Measurements from ENCODE around the gene SEMA3D.

Gene SEMA3D

DNA sequence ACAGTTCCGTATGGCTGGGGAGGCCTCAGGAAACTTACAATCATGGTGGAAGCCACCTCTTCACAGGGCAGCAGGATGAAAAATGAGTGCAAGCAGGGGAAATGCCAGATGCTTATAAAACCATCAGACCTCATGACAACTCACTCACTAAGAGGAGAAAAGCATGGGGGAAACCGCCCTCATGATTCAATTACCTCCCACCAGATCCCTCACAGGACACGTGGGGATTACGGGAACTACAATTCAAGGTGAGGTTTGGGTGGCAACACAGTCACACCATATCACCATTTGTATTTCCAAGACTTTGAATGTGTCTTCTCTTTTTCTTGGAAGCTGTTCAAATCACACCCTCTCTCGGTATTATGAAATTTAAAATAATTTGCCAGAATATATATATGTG, 80.1 kb downstream of the SEMA3D start:
- Histone ChIP-seq H3K36me3 (ENCODE audit: control insufficient read depth, insufficient read depth, low read length) (no peaks in the 10 kb centered on the region), H3K4me3 (ENCODE audit: insufficient read depth, low read depth, low read length) (no peak overlapping the region), H3K9me3 (ENCODE audit: control insufficient read depth, low read length) (no peaks in the 10 kb centered on the region), H3K4me1 (ENCODE audit: control insufficient read depth, insufficient read depth, low read length) (no peaks in the 10 kb centered on the region), H3K27ac (ENCODE audit: insufficient read depth, low read depth, low read length, poor library complexity, severe bottlenecking) (no peak overlapping the region), H3K27me3 (ENCODE audit: control insufficient read depth, insufficient read depth, low read length, poor library complexity, severe bottlenecking) (no peaks in the 10 kb centered on the region)
- WGBS, 2 experiments = 84 to 88% methylated on average over 4 of the region's 5 CpGs

DNA sequence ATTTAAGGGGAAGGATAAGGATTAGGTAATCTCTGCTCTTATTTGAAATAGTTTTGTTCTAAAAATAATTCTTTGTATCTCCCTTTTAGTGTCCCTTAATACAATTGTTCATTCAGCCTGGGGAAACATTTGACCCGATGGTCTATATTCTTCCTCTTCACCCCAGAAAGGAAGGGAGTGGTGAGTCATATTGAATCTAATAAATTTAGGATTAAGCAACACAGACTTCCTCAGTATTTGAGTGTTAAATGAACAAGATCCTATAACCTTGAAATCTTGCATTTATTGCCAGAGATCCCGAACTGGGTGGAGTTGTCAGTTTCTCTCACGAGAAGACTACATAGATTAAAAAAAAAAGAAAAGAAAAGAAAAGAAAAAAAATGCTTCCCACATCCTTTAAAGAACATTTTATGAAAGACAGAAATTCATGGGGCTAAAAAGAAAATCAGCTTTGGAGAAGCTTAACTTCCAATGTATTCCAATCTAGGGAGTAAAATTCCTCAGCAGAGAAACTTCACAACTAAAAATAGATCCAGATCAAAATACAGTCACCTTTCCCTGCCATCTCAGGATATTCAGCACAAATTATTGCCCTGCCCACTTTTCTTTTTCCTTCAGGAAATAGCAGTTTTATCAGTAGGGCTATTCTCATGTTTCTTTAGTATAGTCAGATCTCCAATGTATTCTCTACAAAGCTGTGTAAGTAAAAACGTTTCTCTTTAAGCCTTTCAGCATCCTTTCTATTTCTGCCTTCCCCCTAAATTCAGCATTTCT, 82.2 kb downstream of the SEMA3D start:
- WGBS, 2 experiments = 80 to 82% methylated on average over 1 to 4 of the region's 4 CpGs
- Histone ChIP-seq H3K9me3 (ENCODE audit: control insufficient read depth, low read length) (no peaks in the 10 kb centered on the region), H3K36me3 (ENCODE audit: control insufficient read depth, insufficient read depth, low read length) (no peaks in the 10 kb centered on the region), H3K27ac (ENCODE audit: insufficient read depth, low read depth, low read length, poor library complexity, severe bottlenecking) (no peak overlapping the region), H3K4me3 (ENCODE audit: insufficient read depth, low read depth, low read length) (no peak overlapping the region), H3K27me3 (ENCODE audit: control insufficient read depth, insufficient read depth, low read length, poor library complexity, severe bottlenecking) (no peaks in the 10 kb centered on the region), H3K4me1 (ENCODE audit: control insufficient read depth, insufficient read depth, low read length) (no peaks in the 10 kb centered on the region)

DNA sequence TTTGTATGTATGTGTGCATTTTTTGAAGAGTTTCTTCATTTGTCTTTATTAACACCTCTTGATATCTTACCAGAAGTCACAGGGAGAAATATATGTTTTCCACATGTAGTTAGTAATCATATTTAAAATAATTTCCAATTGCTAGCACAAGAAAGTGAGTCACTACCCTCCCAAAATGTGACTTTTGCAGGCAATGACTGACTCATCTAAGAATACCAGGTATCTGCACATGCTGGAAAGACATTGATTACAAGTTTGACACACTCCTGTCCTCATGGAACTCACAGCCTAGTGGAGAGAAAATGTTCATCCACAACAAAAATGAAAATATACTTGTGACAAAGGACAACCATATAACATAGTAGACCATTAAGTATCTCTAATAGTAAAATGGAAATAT, 82.9 kb downstream of the SEMA3D start:
- Histone ChIP-seq H3K9me3 (ENCODE audit: control insufficient read depth, low read length) (no peaks in the 10 kb centered on the region), H3K4me1 (ENCODE audit: control insufficient read depth, insufficient read depth, low read length) (no peaks in the 10 kb centered on the region), H3K27me3 (ENCODE audit: control insufficient read depth, insufficient read depth, low read length, poor library complexity, severe bottlenecking) (no peaks in the 10 kb centered on the region), H3K27ac (ENCODE audit: insufficient read depth, low read depth, low read length, poor library complexity, severe bottlenecking) (no peak overlapping the region), H3K36me3 (ENCODE audit: control insufficient read depth, insufficient read depth, low read length) (no peaks in the 10 kb centered on the region), H3K4me3 (ENCODE audit: insufficient read depth, low read depth, low read length) (no peak overlapping the region)

DNA sequence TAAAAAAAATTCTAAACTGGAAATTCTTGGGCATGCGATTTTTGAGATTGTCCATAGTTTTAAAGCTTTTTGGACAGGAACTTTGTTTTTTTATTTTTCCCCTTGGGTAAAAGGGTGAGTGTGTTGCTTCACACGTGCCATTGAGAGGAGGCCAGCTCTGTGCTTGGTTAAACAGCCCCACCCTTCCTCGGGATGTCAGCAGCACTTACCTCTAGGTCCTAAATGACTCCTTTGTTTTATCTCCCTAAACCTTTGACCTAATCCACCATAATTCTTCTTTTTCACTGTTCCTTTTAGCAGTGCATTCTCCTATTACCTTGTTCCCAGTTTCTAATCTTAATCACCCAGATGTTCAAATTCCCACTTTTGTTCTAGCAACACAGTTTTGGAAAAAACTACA, 83.5 kb downstream of the SEMA3D start:
- H3K27me3 ChIP-seq (ENCODE audit: control insufficient read depth, insufficient read depth, low read length, poor library complexity, severe bottlenecking) = no peaks in the 10 kb centered on the region
- H3K36me3 ChIP-seq (ENCODE audit: control insufficient read depth, insufficient read depth, low read length) = no peaks in the 10 kb centered on the region
- H3K4me3 ChIP-seq (ENCODE audit: insufficient read depth, low read depth, low read length) = no peak overlapping the region
- no peaks in the 10 kb centered on the region for H3K4me1 ChIP-seq (ENCODE audit: control insufficient read depth, insufficient read depth, low read length)
- H3K27ac ChIP-seq (ENCODE audit: insufficient read depth, low read depth, low read length, poor library complexity, severe bottlenecking) = no peak overlapping the region
- no peaks in the 10 kb centered on the region for H3K9me3 ChIP-seq (ENCODE audit: control insufficient read depth, low read length)
- WGBS, 2 experiments = 74 to 81% methylated on average over 3 of the region's 3 CpGs

DNA sequence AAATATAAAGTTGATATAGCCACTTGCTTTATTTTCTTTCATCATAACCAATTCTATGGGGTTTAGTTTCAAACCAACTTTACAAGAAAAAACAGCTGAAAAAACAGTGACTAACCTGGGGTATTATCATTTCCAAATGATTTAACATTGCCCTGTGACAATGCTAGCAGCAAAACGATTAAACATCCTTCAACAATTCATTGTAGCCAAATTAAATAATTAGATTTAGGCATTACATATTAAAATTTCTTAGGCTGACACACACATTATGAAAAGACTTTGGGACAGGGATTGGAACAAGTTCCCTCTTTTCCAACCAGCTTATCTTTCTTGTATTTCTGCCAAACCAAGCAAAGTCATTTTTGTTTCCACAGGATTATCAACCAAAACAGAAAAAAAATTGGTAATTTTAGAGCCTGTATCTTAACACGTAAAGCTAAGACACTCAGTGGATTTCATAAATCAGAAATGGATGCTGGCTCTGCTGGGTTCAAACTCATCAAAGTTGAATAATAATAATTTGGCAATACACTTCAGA, 84.0 kb downstream of the SEMA3D start:
- 83 to 92% methylated on average over 2 of the region's 2 CpGs for WGBS, 2 experiments
- H3K27ac ChIP-seq (ENCODE audit: insufficient read depth, low read depth, low read length, poor library complexity, severe bottlenecking) = no peak overlapping the region

DNA sequence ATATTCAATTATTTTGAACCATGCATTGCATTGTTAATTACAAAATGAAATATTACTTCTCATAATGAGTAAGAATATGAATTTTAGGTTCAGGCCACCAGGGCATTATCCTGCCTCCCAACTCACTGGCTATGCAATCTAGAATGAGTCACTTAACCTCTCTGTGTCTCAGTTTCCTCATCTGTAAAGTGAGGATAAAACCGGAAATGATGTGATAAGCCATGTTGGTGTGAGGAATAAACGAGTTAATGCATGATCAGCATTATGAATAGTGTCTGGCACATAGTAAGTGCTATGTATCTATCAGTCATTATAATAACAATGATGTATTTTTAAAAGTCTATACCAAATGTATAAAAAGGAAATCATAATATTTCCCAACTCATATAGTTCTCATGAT, 85.5 kb downstream of the SEMA3D start:
- no peaks in the 10 kb centered on the region for H3K36me3 ChIP-seq (ENCODE audit: control insufficient read depth, insufficient read depth, low read length)
- H3K27me3 ChIP-seq (ENCODE audit: control insufficient read depth, insufficient read depth, low read length, poor library complexity, severe bottlenecking) = no peaks in the 10 kb centered on the region
- no peak overlapping the region for H3K27ac ChIP-seq (ENCODE audit: insufficient read depth, low read depth, low read length, poor library complexity, severe bottlenecking)
- no peak overlapping the region for H3K4me3 ChIP-seq (ENCODE audit: insufficient read depth, low read depth, low read length)
- H3K9me3 ChIP-seq (ENCODE audit: control insufficient read depth, low read length) = no peaks in the 10 kb centered on the region
- no peaks in the 10 kb centered on the region for H3K4me1 ChIP-seq (ENCODE audit: control insufficient read depth, insufficient read depth, low read length)
- 67 to 100% methylated on average over 1 of the region's 2 CpGs for WGBS, 2 experiments

More for the DNA sequence above, 84.0 kb downstream of the SEMA3D start:
- no peaks in the 10 kb centered on the region for H3K9me3 ChIP-seq (ENCODE audit: control insufficient read depth, low read length)
- no peak overlapping the region for H3K4me3 ChIP-seq (ENCODE audit: insufficient read depth, low read depth, low read length)
- H3K36me3 ChIP-seq (ENCODE audit: control insufficient read depth, insufficient read depth, low read length) = no peaks in the 10 kb centered on the region
- H3K4me1 ChIP-seq (ENCODE audit: control insufficient read depth, insufficient read depth, low read length) = no peaks in the 10 kb centered on the region
- H3K27me3 ChIP-seq (ENCODE audit: control insufficient read depth, insufficient read depth, low read length, poor library complexity, severe bottlenecking) = no peaks in the 10 kb centered on the region

DNA sequence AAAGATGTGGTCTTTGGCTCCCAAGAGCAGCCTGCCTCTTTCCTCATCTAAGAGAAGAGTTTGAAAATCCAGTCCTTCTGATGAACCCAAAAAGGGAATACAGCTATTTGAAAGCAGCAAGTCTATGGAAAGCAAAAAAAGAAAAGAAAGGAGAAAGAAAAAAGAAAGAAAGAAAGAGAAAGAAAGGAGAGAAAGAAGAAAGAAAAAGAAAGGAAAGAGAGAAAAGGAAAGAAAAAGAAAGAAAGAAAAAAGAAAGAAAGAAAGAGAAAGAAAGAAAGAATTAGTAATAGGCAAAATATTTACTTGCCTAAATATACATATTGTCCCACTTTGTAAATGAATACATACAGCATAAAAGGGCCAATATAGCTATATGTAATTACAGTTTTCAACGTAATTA, 89.0 kb downstream of the SEMA3D start:
- Histone ChIP-seq H3K27ac (ENCODE audit: insufficient read depth, low read depth, low read length, poor library complexity, severe bottlenecking) (no peak overlapping the region), H3K4me3 (ENCODE audit: insufficient read depth, low read depth, low read length) (no peak overlapping the region), H3K36me3 (ENCODE audit: control insufficient read depth, insufficient read depth, low read length) (no peaks in the 10 kb centered on the region), H3K9me3 (ENCODE audit: control insufficient read depth, low read length) (no peaks in the 10 kb centered on the region), H3K27me3 (ENCODE audit: control insufficient read depth, insufficient read depth, low read length, poor library complexity, severe bottlenecking) (no peaks in the 10 kb centered on the region), H3K4me1 (ENCODE audit: control insufficient read depth, insufficient read depth, low read length) (no peaks in the 10 kb centered on the region)
- no CpG with 5 or more reads among the region's 1 CpG for WGBS, 2 experiments

DNA sequence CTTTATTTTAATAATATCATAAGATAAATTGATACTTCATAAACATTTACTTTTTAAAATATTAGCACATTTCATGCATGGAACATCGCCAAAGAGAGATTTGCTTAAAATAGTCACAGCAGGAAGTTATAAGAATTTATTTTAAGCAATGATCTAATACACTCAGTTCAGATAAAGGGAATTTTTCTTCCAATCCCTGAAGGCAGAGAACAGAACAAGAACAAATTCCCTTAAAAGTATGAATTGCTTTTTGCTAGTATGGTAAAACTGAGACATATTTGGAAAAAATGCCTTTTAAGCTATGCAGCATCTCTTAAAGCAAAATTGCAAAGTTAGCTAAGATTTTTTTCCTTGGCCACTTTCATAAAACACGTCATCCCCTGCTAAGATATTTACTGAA, 91.0 kb downstream of the SEMA3D start:
- WGBS, 2 experiments = 100% methylated on average over 1 of the region's 2 CpGs; no CpG with 5 or more reads in 1 of the 2 experiments
- H3K36me3 ChIP-seq (ENCODE audit: control insufficient read depth, insufficient read depth, low read length) = no peaks in the 10 kb centered on the region
- H3K4me1 ChIP-seq (ENCODE audit: control insufficient read depth, insufficient read depth, low read length) = no peaks in the 10 kb centered on the region
- no peaks in the 10 kb centered on the region for H3K9me3 ChIP-seq (ENCODE audit: control insufficient read depth, low read length)
- H3K27me3 ChIP-seq (ENCODE audit: control insufficient read depth, insufficient read depth, low read length, poor library complexity, severe bottlenecking) = no peaks in the 10 kb centered on the region
- no peak overlapping the region for H3K27ac ChIP-seq (ENCODE audit: insufficient read depth, low read depth, low read length, poor library complexity, severe bottlenecking)
- H3K4me3 ChIP-seq (ENCODE audit: insufficient read depth, low read depth, low read length) = no peak overlapping the region

DNA sequence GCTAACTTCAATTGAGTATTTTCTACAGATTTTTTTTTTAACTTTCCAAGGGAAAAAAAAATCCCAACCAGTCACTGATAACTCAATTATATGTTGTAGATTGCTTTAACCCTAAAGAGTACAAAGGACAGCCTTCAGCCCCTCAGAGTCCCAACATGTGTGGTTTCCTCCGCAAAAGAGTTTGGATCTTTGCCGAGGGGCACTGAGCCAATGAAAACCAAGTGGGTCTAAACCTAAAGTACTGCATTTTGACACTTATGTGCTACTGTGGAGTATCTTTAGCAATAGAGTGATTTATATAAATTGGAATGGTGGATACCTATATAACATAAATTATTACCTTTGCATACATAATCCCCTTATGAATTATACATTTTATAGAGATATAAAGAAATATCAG, 91.5 kb downstream of the SEMA3D start:
- Histone ChIP-seq H3K4me3 (ENCODE audit: insufficient read depth, low read depth, low read length) (no peak overlapping the region), H3K27me3 (ENCODE audit: control insufficient read depth, insufficient read depth, low read length, poor library complexity, severe bottlenecking) (no peaks in the 10 kb centered on the region), H3K9me3 (ENCODE audit: control insufficient read depth, low read length) (no peaks in the 10 kb centered on the region), H3K27ac (ENCODE audit: insufficient read depth, low read depth, low read length, poor library complexity, severe bottlenecking) (no peak overlapping the region), H3K4me1 (ENCODE audit: control insufficient read depth, insufficient read depth, low read length) (no peaks in the 10 kb centered on the region), H3K36me3 (ENCODE audit: control insufficient read depth, insufficient read depth, low read length) (no peaks in the 10 kb centered on the region)
- 94 to 99% methylated on average over 2 of the region's 2 CpGs for WGBS, 2 experiments

DNA sequence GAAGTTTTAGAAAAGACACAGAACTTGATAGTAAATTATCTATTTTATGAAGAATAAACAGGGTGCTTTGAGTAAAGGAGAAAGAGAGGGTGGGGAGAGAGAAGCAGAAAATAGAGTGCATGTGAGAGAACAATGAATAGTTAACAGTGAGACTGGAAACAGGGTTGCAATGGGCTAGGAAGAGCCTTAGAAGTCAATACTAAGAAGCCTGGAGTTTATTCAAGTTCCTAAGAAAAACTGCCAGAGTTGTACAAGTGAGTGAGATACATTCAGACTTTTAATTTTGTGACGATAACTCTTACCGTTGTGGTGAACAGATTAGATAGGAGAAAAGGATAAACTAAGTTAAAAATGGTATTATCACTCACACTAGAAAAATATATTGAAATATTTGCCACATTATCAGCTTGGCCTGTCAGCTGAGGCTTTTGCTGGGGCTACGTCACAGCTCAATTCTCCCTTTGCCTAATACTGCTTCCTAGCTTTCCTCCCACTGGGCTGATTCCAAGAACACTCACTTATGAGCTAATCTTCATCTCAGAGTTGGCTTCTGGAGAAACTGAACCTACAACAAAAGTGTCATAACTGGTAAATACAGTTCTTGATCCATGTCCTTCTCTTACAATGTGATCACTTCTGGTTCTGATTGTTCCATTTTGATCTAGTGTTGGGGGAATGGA, 92.7 kb downstream of the SEMA3D start:
- Histone ChIP-seq H3K9me3 (ENCODE audit: control insufficient read depth, low read length) (no peaks in the 10 kb centered on the region), H3K4me3 (ENCODE audit: insufficient read depth, low read depth, low read length) (no peak overlapping the region), H3K27ac (ENCODE audit: insufficient read depth, low read depth, low read length, poor library complexity, severe bottlenecking) (no peak overlapping the region), H3K27me3 (ENCODE audit: control insufficient read depth, insufficient read depth, low read length, poor library complexity, severe bottlenecking) (no peaks in the 10 kb centered on the region), H3K36me3 (ENCODE audit: control insufficient read depth, insufficient read depth, low read length) (no peaks in the 10 kb centered on the region), H3K4me1 (ENCODE audit: control insufficient read depth, insufficient read depth, low read length) (no peaks in the 10 kb centered on the region)
- WGBS, 2 experiments = 91 to 98% methylated on average over 1 to 3 of the region's 3 CpGs

Measured in ectodermal cell (in vitro differentiated cells).